IPS-18c (cell line): Measurements from ENCODE around the gene USF1.
"Not testable (repeated sequence)": the region's sequence is repeated elsewhere in the genome, so short reads cannot be mapped to it uniquely, and the experiment has no call there.

Experiments
- H3K4me3 ChIP-seq: 2 replicates; pipeline ENCODE4 v1.7.0; 2013; ENCODE audit warnings: low read depth, mild to moderate bottlenecking, low read length, moderate library complexity; ENCODE audit not compliant: insufficient read depth
- H3K9me3 ChIP-seq: one replicate; pipeline ENCODE4 v1.6.1; 2013; ENCODE audit warnings: mild to moderate bottlenecking, low read length, moderate library complexity; ENCODE audit not compliant: control insufficient read depth, insufficient read depth

USF1 gene

DNA sequence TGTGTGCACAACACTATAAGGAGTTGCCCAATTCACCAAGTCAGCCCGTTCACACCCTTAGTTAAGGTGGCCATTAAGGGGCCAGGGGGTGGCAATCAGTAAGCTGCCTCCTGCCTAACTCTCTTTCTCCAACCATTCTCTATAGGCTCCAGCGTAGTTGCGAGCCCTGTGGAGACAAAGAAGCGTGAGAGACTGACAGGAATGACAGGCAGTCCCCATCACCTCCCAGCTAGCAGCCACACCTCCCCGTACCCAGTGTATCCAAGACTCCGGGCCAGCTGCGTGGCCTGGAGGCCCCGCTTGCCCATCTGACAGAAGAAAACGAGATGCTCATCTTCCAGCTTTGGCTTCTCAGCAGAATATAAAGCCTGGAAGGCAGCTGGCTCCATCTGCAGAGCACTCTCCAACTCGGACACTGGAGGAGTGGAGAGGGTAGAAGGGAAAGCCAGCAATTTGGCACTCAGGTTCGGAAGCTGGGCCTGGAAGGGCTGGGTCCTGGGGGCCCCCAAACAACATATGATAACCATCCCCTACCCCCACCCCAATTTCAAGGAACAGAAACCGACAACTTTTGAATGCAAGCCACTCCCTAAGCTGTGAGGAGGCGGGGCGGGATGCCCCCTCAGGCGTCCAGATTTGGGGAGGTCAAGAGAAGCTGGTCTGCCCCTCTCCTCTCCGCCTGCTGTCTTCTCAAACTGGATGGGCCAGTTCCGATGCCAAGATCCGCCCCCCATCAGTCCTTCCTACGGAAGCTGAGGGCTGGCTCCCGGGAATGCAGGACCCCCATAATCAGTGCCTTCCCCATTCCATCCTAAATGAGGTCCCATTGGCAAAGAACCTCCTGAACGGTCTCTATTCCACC is 7.9 kb downstream of the USF1 start:
- H3K9me3 ChIP-seq, result no peaks in the 10 kb centered on the region
- H3K4me3 ChIP-seq, result peak overlapping the region; percentile 87

DNA sequence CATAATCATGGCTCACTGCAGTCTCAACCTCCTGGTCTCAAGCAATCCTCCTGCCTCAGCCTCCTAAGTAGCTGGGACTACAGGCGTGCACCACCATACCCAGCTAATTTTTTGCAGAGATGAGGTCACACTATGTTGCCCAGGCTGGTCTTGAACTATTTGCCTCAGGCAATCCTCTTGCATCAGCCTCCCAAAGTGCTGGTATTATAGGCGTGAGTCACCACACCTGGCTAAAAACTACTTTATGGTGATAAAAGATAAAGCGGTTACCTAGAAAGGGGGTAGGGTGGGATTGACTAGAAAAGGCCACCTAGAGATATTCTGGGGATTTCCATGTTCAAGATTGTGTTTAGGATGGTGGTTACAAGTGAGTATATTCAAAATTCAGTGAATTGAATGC is 12.0 kb downstream of the USF1 start:
- H3K4me3 ChIP-seq, result no peak overlapping the region
- peaks cover 4% of the 10 kb centered on the region for H3K9me3 ChIP-seq

DNA sequence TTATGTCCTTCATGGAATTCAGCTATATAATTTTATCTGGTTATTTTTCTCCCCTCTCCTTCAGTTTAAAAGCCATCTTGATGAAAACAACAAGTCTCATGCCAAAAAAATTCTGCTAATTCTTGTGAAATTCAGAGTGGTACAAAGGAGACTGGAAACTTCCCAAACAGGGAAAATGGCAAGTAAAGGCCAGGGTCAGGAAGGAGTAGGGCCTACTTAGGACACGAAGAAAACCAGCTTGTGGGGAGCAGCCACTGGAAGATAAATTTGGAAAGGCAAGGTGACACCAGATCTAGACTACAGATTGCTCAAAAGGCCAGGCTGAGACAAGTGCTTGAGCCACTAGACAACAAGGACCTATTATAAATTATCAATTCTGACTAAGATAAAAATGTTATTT is 13.4 kb downstream of the USF1 start:
- H3K9me3 ChIP-seq, result peaks cover 8% of the 10 kb centered on the region
- no peak overlapping the region for H3K4me3 ChIP-seq

DNA sequence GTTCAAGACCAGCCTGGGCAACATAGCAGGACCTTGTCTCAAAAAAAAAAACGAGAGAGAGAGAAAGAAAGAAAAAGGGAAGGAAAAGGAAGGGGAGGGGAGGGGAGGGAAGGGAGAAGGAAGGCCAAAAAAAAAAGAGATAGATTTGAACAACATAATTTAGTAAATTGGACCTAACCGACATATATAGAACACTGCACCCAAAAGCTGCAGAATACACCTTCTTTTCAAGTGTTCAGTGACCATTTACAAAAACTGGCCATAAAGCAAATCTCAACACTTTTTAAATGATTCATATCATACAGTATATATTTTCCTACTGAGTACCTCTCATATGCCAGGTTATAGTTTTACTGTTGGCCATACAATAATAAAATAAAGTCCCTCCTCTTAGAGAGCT is 13.9 kb downstream of the USF1 start:
- peaks cover 8% of the 10 kb centered on the region for H3K9me3 ChIP-seq
- H3K4me3 ChIP-seq, result no peak overlapping the region

DNA sequence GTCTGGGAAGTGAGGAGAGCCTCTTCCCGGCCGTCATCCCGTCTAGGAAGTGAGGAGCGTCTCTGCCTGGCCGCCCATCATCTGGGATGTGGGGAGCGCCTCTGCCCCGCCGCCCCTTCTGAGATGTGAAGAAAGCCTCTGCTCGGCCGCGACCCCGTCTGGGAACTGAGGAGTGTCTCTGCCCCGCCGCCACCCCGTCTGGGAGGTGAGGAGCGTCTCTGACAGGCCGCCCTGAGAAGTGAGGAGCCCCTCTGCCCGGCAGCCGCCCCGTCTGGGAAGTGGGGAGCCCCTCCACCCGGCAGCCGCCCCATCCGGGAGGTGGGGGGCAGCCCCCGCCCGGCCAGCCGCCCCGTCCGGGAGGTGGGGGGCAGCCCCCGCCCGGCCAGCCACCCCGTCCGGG is 16.3 kb downstream of the USF1 start:
- not testable (repeated sequence) for H3K9me3 ChIP-seq, H3K4me3 ChIP-seq

DNA sequence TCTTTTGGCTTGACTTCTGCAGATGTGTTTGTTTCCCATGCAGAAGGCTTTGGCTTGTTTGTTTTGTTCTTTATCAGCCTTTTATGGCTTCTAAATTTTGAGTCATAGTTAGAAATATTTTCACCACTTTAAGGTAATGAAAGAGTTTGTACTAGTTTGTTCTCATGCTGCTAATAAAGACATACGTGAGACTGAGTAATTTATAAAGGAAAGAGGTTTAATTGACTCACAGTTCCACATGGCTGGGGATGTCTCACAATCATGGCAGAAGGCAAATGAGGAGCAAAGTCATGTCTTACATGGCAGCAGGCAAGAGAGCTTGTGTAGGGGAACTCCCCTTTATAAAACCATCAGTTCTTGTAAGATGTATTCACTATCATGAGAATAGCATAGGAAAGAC is 18.8 kb downstream of the USF1 start:
- H3K9me3 ChIP-seq, result not testable (repeated sequence)

DNA sequence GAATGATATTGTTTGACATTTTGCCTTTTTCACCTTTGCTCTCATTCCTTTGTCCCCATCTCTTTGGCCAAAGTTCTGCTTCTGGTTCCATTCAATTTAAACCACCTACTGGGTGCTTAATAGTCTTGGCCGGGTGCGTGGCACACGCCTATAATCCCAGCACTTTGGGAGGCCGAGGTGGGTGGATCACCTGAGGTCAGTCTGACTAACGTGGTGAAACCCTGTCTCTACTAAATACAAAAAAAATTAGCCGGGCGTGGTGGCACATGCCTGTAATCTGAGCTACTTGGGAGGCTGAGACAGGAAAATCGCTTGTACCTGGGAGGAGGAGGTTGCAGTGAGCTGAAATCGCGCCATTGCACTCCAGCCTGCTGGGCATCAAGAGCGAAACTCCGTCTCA is 23.3 kb downstream of the USF1 start:
- H3K4me3 ChIP-seq, H3K9me3 ChIP-seq: not testable (repeated sequence)

More for the DNA sequence above, 18.8 kb downstream of the USF1 start:
- H3K4me3 ChIP-seq, result not testable (repeated sequence)

DNA sequence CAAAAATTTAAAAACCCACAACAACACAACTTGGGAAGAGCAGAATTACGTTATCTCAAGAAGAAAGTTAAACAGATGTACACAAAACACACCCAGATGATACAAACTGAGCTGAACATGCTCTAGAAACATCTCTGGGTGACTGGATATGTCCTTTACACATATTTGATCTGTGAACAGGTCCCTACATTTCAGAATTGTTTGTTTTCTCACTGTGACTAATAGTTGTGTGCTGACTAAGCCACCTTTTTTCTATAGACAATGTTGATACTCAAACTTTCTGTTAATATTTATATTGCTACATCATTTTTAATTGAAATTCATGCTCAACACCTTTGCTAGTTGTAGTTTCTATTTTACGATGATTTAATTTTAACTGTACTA is 23.8 kb downstream of the USF1 start:
- peak overlapping the region; percentile 60; the same call in 1 of the 2 replicates for H3K4me3 ChIP-seq
- no peaks in the 10 kb centered on the region for H3K9me3 ChIP-seq

DNA sequence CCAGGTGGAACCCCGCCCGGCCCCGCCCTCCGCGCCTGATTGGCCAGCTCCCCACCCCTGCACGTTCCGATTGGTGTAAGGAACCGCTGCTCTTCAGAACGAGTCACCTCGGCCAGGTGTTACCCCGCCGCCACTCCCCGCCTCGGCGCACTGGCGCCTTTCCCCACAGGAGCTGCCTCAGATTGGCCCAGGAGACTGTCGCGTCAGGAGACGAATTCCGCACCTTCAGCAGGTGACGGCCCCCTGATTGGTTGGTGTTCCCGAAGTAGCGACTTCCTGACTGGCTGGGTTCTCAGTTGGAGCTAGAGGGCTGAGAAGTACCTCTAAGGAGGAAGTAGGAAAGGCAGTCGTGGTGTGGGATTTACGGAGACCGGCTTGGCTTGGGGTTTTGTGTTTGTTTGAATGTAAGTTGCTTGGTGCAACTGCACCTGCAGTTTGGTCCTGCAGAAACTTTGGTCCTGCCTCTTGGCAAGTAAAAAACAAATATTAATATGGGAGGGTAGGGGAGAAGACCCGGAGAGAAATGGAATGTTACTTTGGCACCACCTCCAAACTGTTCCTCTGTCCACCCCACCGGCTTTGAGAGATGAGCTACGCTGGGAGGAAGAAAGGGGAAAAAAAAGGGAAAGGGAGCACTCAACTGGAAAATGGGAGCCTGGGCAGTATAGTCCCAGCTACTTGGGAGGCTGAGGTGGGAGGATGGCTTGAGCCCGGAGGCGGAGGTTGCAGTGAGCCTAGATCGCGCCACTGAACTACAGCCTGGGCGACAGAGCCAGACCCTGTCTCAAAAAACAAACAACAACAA is 24.4 kb downstream of the USF1 start:
- H3K9me3 ChIP-seq, result no peaks in the 10 kb centered on the region
- peak overlapping the region; percentile 97 for H3K4me3 ChIP-seq

DNA sequence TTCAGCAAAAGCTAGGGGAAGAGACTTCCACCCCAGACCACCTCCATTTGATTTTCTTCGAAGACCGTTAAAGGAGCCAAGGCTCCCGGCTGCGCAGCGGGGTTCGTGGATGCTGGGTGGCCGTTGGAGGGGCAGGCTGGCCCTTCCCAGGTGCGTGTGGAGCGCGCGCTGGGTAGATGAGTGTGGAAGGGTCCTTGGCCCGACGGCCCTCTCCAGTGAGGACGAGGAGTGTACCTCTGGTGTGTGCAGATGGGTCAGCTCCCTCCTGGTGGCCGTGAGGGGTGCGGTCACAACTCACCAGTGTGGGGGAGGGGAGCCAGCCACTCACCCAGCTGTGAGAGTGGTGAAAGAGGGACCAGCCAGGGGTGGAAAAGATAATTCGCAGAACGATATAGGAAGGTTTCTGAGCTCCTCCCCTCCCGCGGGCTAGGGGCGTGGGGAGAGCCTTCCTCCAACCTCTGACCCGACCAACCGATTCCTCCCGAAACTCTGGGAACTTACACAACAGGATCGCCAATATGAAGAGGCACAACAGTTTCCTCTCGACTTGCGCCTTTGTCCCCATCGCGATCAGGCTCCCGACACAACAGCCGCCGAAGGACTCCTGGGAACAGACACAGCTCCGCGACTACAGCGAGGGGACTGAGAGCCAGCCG is 25.1 kb downstream of the USF1 start, which contains the start of gene F11R:
TSS of gene F11R (minus strand) at position 644 of the 656 bp plus-strand sequence. CDS start at position 565, 79 bp downstream.
- peak within 1 kb of the TSS; percentile 97 for H3K4me3 ChIP-seq
- no peaks in the 10 kb centered on the region for H3K9me3 ChIP-seq

DNA sequence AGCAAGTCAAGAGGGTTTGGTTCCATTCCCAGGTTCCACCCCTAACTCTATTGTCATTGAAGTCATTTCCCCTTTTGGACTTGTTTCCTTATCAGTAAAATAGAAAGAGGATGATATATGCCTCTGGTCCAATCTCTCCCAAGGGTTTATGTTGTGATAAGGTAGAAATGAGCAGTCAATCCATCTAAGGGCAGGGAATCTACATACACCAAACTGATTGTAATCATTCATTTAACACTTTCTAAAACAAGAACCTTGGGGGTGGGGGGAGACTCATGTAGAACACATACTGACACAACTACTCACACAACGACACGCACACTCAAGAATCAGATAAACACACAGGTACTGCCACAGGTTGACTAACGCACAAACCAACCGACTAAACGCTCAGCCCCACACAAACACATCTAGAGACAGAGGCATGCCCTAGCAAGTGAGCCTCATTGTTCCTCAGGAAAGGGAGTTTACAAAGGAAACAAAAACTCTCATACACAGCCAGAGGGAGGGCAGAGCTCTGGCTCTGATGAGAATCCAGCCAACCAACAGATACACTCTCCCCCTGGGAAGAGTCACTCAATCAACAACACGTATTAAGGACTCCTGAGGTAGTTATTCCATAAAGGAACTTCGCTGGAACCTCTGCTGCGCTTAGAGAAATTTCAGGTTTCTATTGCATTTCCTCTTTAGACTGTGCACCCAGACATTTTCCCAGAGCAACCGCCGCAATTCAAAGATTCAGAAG is 25.9 kb downstream of the USF1 start:
- Histone ChIP-seq H3K4me3 (peak overlapping the region; percentile 97), H3K9me3 (no peaks in the 10 kb centered on the region)

DNA sequence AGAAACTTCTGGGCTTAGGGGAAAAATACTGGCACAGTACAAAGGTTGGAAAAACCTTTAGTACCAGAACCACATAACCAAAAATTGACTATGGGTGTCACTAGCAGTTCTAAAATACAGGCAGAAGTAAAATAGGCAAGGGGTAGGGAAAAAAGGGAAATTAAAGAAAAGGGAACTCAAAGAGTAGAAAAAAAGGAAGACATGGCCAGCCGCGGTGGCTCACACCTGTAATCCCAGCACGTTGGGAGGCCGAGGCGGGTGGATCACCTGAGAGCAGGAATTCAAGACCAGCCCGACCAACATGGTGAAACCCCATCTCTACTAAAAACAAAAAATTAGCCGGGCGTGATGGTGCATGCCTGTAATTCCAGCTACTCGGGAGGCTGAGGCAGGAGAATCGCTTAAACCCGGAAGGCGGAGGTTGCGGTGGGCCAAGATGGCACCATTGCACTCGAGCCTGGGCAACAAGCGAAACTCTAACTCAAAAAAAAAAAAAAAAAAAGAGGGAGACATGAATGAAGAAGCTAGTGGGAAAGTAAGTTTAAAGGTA is 26.6 kb downstream of the USF1 start:
- not testable (repeated sequence) for H3K9me3 ChIP-seq
- peak overlapping the region; percentile 97 for H3K4me3 ChIP-seq

DNA sequence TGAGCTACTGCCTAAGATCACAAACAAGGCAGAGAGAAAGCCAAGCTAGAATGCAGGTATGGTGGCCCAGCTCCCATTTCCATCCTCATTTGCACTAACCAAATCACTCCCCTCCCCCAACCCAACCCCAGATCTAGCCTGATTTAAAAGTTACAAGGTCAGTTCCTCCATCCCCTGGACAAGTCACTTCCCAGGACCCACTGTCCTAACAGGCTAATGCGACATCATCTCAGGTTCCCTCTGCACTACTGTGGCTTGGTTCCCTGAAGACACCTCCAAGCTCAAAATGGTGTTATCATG is 27.2 kb downstream of the USF1 start:
- Histone ChIP-seq H3K9me3 (no peaks in the 10 kb centered on the region), H3K4me3 (peak overlapping the region; percentile 97)

DNA sequence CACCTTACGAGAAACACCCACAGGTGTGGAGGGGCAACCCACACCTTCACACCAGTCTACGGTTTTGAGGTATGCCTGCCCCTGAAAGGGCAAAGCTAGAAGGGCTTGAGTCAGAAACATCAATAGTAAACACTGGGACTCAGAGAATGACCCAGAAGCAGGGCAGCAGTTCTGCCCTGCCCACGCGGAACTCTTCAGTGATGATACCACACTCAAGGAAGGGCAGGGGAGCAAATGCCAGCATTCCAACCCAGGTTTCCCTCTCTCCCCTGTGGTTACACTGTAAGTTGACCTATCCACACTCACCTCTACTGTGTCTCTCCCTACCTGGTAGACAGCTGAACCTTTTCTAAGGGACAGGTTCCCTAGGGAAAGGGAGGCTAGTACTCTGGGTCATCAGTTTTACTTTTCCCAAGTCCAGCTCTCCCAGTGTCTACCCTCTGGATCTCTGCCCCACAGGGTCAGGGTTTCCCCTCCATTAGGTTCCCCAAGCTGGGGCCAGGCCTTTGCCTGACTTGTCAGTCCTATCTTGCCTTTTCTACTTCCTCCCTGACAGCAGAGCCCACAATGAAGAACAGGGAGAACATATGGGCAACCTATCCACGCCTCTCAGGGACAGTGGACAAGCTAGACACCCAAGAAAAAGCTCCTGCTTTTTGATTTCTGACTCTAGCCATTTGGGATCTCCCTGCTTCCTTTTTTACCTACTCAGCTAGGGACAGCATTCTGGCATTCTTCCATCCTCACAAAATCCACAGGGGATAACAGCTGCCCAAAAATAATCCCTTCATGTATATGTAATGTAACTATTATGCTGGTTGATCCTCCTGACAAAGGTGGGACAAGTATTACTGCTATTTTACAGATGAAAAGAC is 27.8 kb downstream of the USF1 start:
- H3K4me3 ChIP-seq, result peak overlapping the region; percentile 97
- H3K9me3 ChIP-seq, result no peaks in the 10 kb centered on the region

DNA sequence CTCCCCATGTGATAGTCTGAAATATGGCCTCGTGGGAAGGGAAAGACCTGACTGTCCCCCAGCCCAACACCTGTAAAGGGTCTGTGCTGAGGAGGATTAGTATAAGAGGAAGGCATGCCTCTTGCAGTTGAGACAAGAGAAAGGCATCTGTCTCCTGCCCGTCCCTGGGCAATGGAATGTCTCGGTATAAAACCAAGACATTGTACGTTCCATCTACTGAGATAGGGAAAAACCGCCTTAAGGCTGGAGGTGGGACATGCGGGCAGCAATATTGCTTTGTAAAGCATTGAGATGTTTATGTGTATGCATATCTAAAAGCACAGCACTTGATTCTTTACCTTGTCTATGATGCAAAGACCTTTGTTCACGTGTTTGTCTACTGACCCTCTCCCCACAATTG is 28.6 kb downstream of the USF1 start:
- H3K9me3 ChIP-seq, H3K4me3 ChIP-seq: not testable (repeated sequence)

DNA sequence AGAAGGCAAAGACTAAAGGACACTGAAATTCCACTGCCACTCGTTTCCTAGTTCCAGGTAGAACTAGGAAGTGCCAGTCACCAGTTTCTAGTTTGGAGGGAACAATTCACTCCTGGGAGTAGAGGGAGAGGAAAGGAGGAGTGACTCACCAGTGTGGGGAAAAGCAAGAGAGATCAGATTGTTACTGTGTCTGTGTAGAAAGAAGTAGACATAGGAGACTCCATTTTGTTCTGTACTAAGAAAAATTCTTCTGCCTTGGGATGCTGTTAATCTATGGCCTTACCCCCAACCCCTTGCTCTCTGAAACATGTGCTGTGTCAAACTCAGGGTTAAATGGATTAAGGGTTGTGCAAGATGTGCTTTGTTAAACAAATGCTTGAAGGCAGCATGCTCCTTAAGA is 29.1 kb downstream of the USF1 start:
- H3K4me3 ChIP-seq, H3K9me3 ChIP-seq: not testable (repeated sequence)
